Iris pigment epithelial cell (primary cell): ENCODE measurements around the gene PHLPP1.

ENCODE experiments used
- DNase-seq: peaks from one replicate; pipeline ENCODE4 v3.0.0-alpha.2; 2011; ENCODE audit warnings: low read depth

PHLPP1 gene

DNA sequence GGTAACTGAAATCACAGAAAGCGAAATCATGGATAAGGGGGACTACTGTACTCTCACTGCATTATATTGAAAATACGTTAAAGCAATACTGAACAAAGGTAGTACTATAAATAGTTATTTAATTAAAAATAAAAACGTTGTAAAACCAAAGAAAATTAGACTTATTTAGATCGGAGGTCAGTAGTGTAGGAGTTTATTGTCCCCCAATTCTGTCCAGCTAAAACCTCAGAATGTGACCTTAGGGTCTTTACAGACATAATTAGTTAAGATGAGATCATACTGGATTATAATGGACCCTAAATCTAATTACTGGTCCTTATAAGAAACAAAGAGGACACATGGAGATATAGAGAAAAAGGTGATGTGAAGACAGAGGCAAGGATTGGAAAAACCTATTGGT lies 95.3 kb downstream of the PHLPP1 start:
- DNase-seq = no peak

DNA sequence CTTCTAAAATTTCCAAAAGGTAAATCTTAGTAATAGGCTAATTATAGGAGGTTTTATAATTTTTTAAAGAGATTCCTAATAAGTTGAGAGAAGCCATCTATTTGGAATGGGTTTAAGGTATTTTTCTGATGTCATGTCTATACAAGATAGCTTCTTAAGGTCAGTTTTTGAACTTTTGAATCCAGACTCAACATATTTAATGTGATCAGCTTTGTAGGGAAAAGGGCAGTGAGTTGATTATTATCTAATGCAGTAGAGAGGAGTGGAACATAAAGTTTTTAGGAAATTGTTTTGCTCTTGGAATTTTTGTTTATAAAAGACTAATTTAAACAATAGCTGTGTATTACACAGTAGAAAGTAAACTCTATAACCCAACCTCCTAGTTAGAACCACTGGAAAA lies 96.3 kb downstream of the PHLPP1 start:
- no peak for DNase-seq

DNA sequence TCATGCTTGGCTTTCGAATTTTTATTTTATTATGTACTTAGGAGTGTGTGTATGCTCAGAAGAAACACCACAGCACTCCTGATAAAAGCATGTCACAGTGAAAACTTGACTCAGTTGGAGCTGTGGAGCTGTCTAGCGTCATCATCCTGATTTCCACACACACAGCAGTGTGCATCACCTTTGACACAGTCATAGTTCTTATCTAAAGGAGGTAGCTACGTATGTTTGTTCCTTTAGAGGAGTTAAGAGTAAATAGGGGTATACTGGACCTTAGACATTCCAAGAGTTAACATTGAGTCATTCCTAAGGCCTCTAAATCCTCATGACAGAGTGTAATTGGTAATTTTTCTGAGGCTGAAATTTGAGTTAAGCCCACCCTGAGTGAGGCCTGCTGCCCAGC lies 96.9 kb downstream of the PHLPP1 start:
- DNase-seq = peak; percentile 86

DNA sequence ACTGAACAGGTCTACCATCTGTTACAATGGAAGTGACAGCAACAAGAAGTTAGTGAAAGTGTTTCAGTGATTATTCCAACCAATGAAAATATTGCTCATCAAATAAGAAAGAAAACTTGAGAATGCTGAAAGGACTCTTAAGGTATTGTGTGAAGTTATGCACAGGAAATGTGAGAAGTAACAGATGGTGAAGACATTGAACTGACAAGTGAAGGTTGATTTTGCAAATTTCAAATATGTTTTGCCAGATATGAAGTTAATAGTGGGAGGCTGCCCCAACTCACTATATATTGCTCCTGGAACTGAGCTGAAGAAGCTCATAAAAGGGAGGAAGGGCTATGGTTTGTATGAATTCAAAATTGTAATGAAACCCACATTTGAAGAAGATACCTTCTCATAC lies 97.5 kb downstream of the PHLPP1 start:
- DNase-seq = no peak

DNA sequence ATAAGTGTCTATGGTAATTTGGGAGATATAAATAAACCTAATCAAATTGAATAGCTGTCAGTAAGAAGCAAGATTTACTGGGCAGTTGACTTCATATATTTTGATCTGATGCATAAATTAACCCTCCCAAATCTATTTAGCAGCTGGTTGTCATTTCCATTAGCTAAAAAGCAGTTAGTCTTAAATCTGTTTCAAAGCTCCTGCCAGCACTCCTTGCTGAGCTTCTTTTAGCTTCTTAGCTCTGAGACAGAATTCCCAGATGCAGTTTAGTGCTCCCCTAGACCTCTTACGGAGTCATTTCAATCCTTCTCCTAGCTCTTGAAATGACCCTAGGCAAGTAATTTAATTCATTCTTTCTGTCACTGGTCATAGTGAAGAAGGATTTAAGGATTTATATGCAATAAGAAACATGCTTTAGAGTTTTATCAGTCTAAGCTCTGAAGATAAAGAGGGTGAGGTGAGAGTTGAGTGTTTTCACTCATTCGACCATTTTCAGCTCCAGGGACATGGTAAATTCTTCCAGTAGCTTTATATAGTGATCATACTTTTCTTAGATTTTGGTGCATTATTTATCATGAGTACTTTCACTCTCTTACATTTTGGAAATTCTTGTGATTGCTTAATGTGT lies 98.9 kb downstream of the PHLPP1 start:
- peak; percentile 21 for DNase-seq

DNA sequence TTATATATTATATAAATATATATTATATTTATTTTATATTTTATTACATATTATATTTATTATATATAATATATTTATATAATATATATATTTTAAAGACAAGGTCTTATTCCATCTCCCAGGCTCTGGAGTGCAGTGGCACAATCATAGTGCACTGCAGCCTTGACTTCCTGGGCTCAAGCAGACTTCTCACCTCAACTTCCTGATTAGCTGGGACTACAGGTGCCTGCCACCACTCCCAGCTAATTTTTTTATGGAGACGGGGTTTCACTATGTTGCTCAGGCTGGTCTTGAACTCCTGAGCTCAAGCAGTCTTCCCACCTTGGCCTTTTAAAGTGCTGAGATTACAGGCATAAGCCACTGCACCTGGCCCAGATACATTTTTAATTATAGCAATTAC lies 110.0 kb downstream of the PHLPP1 start:
- no peak for DNase-seq

DNA sequence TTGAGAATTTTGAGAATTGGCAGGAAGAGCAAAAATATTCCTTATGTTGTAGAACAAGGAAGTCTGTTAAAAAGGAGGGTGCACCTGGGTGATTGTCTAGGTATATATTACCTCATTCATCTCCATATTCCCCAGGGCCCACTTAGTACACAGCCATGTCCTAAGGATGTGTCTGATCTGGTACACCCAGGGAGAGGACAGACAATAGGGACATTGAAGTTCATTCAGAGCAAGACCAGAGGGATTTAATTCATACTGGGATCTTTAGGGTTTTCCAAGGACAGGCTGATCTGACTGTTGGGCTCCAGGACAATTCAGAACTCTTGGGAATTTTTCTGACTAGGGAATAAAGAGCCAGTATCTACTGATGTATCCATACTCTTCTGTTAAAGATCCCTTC lies 112.1 kb downstream of the PHLPP1 start:
- no peak for DNase-seq

DNA sequence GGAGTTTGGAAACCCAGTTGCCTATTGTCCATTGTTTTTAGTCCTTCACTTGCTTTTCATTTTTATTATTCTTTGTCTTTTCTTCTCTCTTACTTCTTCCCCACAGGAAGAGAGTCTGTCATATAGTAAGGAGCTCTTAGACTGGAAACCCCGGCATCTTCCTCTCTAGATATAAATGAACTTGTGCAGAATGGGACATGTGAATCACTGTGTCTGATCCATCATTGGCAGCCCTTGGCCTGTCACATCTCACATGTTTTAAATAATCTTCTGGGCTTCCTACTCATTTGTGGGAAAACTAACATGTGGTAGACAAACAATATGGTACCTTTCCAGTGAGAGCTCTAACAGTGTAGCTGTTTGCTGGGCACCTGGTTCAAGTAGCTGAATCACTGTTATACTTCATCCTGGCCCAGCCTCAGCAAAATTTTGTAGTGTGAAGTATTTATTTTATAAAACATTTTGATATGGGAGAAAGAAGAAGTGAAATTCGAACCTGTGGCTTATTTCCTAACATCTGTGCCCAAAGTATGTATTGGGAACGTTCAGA lies 112.8 kb downstream of the PHLPP1 start:
- DNase-seq = peak; percentile 29

DNA sequence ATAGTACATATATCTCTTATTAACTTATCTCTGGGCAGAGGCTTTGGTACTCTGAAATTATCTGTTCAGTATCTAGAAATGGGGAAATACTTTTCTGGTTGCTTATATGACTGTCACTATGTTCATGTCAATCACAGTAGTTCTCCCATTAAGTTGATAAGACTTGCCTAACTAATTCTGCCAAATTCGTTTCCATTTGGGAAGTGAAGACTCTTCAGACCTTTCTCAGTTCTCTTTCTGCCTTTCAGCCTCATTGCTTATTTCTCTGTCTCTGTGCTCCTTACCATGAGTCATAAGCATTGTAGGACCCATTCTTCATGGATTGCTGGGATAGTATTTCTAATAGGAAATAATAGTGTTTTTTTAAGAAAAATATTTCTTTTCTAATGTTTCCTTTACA lies 113.5 kb downstream of the PHLPP1 start:
- peak; percentile 46 for DNase-seq

DNA sequence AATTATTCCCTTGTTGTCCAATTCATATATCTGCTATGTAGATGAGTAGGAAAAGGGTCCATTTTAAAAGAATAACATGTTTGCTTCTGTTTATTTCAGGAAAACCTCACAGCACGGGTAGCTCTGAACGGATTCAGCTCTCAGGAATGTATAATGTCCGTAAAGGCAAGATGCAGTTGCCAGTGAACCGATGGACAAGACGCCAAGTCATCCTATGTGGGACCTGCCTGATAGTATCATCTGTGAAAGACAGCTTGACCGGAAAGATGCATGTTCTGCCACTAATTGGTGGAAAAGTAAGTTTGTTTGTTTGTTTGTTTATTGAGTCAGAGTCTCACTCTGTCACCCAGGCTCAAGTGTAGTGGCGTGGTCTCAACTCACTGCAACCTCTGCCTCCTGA lies 114.6 kb downstream of the PHLPP1 start:
- peak; percentile 76 for DNase-seq

DNA sequence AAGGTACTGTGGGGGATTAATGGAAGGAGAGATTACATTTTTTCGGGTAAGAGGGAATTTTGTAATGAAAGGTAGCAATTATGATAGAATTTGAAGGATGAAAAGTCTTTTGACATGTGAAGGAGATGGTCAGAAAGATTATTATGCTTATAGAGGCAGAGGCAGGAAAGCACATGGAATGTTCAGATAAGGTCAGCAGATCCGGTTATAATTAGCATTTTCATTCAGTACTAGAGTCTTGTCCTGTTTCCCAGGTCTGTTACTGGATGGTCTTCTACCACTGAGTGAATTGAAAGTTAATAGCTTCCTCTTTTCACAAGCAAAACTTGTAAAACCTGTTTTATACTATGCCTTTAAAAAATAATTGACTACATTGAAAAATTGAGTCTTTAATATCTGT lies 116.9 kb downstream of the PHLPP1 start:
- DNase-seq = no peak

DNA sequence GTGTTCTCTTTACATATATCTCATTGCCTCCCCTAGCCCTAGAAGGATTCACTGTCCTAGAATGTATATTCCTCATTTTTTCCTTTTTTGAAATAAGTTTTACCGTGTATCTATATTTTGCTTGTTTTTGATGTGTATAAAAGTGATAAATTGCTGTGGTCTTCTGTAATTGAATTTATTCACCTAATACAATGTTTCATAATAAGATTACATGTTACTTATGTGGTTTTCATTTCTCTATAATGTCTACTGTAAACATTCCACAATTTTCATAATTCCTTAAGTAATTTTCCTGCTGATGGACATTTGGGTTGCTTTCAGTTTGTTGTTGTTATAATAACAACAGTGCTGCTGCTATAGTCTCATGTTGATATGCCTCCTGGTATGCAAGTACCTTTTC lies 118.2 kb downstream of the PHLPP1 start:
- no peak for DNase-seq

DNA sequence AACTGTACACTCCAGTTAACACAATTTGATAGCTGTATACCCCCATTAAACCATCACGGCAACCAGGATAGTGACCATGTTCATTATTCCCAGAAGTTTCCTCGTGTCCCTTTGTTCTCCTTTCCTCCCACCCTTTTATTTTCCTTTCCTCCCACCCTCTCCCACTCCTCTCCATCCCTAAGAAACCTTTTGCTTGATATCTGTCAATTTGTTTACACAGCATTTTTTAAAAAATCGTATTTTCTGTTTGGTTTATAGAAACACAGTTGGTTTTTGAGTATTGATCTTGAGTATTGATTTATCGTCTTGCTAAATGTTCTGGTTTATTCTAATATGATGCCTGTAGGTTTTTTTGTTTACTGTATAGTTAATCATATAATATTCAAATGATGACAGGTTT lies 119.4 kb downstream of the PHLPP1 start:
- no peak for DNase-seq

DNA sequence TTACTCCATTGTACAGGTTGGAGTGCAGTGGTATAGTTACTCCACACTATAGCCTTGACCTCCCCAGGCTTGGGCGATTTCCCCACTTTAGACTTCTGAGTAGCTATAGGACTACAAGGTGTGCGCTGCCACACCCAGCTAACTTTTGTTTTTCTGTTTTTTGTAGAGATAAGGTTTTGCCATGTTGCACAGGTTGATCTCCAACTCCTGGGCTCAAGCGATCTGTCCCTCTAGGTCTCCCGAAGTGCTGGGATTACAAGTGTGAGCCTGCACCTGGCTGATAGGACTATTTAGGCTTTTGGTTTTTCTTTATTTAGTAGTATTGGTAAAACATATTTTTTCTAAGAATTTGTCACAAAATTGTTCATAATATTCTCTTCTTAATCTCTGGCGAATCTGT lies 121.7 kb downstream of the PHLPP1 start:
- DNase-seq = no peak

DNA sequence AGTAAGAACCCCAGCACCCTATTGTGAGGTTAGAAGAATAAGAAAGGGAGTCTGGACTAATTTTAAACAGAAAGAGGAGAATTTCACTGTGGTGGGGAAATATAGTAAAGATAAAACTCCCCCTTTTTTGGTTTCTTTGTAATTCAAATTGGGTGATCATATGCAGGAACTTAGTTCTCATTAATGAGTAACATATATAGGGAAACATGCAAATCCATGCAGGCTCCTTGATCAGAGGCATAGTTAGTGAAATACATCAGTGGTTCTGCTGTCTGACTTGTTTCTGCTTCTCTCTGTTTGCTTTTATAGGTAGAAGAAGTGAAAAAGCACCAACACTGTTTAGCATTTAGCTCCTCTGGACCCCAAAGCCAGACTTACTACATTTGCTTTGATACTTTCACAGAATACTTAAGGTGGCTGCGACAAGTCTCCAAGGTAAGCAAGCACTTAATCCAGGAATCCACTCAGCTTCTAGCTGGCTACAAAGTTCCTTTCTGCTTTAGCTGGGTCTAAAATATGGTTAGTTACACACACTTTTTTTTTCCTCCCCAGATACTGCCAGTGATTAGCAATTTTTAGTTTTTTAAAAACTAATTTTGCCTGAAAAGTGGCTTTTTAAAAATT lies 123.2 kb downstream of the PHLPP1 start:
- DNase-seq = no peak

DNA sequence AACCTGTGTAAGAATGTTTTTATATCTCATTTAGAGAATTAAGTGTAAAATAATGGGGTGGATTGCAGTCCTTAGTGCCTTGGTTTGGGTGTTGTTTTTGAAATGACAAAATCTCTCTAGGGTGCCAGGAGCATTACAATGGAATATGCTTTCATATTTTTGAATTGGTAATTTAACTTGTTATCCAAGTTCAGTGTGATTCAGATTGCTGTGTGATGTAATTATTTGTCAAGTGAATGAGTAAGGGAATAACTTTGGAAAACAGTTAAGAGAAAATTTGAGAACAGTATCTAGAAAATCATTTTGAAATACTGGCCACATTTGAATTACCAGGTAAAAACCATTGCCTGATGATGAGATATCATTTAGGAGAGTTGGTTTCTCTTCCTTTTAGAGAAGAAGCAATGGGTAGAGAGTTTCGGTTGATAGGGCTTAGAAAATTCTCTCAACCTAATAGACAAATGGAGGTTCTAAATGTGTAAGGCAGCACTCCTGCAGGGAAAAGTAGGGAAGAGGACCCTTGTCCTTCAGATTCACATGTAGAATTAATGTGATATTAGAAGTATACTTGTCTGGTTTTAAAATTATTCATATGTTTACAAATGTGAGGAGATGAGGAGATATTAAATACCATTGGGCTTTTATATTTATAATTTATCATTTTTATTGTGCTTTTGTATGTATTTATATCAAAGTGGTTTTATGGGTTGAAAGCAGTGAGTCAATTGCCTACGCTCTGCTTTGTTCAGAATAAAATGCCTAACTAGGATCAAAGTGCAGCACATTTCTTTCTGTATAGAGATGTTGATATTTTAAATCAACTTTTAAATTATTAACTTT lies 124.8 kb downstream of the PHLPP1 start:
- peak; percentile 52 for DNase-seq

DNA sequence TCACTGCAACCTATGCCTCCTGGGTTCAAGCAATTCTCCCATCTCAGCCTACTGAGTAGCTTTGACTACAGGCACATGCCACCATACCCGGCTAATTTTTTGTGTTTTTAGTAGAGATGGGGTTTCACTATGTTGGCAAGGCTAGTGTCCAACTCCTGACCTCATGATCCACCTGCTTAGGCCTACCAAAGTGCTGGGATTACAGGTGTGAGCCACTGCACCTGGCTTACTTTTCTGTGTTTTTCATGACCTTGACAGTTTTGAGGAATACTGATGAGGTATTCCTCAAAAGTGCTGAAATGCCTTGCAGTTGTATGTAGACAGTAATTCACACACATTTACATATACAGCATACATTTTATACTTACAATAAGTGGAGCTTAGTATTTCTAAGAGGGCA lies 126.1 kb downstream of the PHLPP1 start:
- no peak for DNase-seq

DNA sequence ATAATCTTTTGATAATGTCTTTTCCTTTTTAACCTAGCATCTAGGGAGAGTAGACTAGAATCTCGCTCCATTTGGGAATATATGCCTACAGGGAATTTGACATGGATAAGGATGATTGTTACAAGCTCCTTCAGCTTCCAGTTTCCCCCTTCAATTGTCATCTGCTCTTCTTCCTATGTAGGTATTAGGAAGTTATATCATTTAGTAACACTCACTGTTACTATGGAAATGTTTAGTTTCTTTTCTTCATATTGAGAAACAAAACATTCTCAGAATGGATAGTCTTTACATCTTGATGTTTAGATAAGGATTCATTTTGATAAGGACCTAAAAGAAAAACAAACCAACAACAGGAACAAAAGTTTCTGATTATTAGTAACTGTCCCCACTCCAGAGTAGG lies 127.6 kb downstream of the PHLPP1 start:
- no peak for DNase-seq

DNA sequence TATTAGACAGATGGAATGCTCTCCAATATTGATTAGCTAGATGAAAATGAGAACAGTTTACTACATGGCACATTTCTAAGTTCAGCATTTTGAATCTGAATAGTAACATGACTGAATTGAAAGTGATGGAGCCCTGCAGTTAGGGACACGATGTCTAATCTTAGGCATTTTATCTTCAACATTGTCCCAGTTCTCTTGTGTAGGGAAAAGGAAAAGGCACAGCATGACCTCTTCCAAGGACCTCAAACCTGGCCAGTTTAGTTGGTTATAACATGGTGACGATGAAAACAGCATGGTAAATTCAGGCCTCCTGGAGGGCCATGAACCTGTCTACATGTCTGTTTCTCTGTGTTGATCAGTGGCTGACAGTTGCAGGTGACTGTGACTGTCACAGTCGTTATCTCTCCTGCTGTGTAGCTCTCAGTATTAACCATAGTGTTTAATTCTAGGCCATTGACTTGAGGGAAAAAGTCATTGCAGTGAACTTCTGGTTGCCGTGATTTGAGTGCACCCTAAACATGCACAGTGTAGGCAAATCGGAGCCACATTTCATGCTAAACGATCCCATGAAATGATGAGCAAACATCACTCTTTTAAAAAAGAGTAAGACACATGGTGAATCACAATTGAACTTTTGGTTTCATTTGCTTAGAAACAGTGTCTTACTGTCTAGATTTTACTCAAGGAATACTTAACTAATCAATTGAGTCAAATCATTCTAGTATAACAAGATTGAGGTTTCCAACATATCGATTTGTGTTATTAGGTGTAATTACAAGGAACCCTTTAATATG lies 129.7 kb downstream of the PHLPP1 start:
- DNase-seq = no peak

DNA sequence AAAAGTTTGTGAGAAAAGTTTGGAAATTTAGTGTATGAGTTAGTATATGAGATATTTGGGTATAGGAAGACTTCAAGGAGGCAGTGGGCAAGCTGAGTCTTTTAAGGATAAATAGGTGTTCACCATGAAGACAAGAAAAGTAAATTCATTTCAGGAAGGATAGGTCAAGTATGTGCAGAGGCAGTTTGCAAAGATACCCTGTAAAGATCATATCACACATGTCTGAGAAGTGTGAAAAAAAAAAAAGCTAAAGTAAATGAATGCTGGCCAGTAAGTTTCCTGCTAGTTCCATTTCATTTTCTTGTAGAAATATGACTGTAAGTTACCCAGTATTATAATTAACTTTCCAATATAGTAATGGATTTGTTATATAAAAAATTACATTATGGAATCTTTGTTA lies 131.0 kb downstream of the PHLPP1 start:
- DNase-seq = no peak

DNA sequence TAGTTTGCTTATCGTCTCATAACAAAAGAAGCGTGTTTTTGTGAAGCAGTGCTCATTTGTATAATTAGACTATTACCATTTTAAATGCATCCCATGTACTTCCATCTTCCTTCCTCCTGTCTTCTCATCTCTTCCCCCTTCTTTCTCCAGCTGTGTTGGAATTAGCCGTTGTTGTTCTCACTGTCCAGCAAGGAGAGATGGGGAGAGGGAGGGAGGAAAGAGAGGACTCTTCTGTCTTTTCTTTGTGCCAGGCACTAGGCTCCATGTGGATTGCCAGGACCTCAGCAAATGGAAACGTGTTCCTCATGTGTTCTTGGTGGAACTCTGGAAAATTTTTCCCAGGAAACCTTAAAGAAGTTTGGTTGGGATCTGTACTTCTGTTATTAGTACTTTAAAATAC lies 131.7 kb downstream of the PHLPP1 start:
- DNase-seq = no peak

DNA sequence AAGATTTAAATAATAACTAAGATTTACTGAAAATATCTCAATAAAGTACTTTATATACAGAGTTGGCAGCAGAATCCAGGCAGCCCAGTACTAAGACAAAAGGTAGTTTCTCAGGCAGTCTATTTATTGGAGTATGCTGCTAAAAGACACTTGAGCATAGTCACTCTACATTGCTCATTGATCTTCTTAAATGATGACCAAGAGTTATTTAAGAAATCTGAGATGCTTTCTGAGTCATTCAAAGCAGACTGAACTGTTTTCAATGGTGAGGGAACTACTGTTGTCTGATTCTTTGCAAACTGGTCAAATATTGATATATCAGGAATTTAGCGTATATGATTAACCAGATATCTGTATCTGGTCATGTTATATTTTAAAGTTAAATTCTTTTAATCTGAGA lies 133.6 kb downstream of the PHLPP1 start:
- DNase-seq = peak; percentile 31
